PC-3 (cell line): ENCODE measurements around the gene SNCAIP. TPM values are rescaled to one million over a fixed set of nuclear protein-coding genes. Genes with fewer than 3 reads are reported as not detected.

Experiments used
- ATAC-seq: fragments of 200-7000 bp; cut with Tn5 transposase; 2 replicates; pipeline ENCODE4 v1.9.1; 2020; ENCODE audit warnings: mild to moderate bottlenecking, moderate library complexity
- BruUV-seq: library from RNA; stranded (reverse); fragments of 400-500 nt; replicated peaks from 2 replicates; lab custom pipeline; 2021; lab: Mats Ljungman, UMichigan
- CTCF ChIA-PET: fragments of 300-600 bp; sonication (Branson Sonifier 250); formaldehyde crosslinking; loops from one replicate; lab custom pipeline; 2022; ENCODE audit warnings: antibody characterized with exemption; lab: Charles Lee
- POLR2A ChIA-PET: fragments of 300-600 bp; sonication (Branson Sonifier 250); formaldehyde crosslinking; loops from one replicate; lab custom pipeline; 2022; ENCODE audit warnings: antibody characterized with exemption; ENCODE audit not compliant: unreplicated experiment; lab: Charles Lee
- DNase-seq: peaks from one replicate; pipeline ENCODE4 v3.0.0-alpha.2; 2015
- H2AFZ ChIP-seq: fragments of 300-600 bp; sonication (generic); 2 replicates; pipeline ENCODE4 v1.6.0; 2016; ENCODE audit warnings: antibody characterized with exemption, low read length
- H3F3A ChIP-seq: fragments of 300-600 bp; sonication (generic); one replicate; pipeline ENCODE4 v1.6.0; 2017; ENCODE audit warnings: antibody characterized with exemption, low read length, control low read depth, mild to moderate bottlenecking; ENCODE audit not compliant: unreplicated experiment
- H3K27ac ChIP-seq: fragments of 300-600 bp; sonication (generic); 2 replicates; pipeline ENCODE4 v1.5.1; 2016; ENCODE audit warnings: mild to moderate bottlenecking, low read length
- H3K27me3 ChIP-seq: fragments of 300-600 bp; sonication (generic); 2 replicates; pipeline ENCODE4 v1.6.1; 2016; ENCODE audit warnings: low read length, mixed read lengths
- H3K36me3 ChIP-seq: fragments of 300-600 bp; sonication (generic); 2 replicates; pipeline ENCODE4 v1.6.1; 2016; ENCODE audit warnings: low read depth, mixed run types, low read length, mixed read lengths
- H3K4me1 ChIP-seq: fragments of 300-600 bp; sonication (generic); 2 replicates; pipeline ENCODE4 v1.5.1; 2016; ENCODE audit warnings: low read length; ENCODE audit not compliant: insufficient read depth
- H3K4me2 ChIP-seq: fragments of 300-600 bp; sonication (generic); 2 replicates; pipeline ENCODE4 v1.6.0; 2016; ENCODE audit warnings: low read length
- H3K4me3 ChIP-seq: fragments of 300-600 bp; sonication (generic); 2 replicates; pipeline ENCODE4 v1.5.1; 2016; ENCODE audit warnings: mild to moderate bottlenecking, low read length, mixed read lengths
- H3K79me2 ChIP-seq: fragments of 300-600 bp; sonication (generic); 2 replicates; pipeline ENCODE4 v1.6.1; 2017; ENCODE audit warnings: low read length, mixed read lengths
- H3K9ac ChIP-seq: fragments of 300-600 bp; sonication (generic); 2 replicates; pipeline ENCODE4 v1.6.0; 2016; ENCODE audit warnings: mild to moderate bottlenecking, low read length
- H3K9me2 ChIP-seq: fragments of 300-600 bp; sonication (generic); replicated peaks from 2 replicates; pipeline ENCODE4 v1.6.1; 2016; ENCODE audit warnings: mixed run types, low read length, mixed read lengths
- H3K9me3 ChIP-seq: fragments of 300-600 bp; sonication (generic); 2 replicates; pipeline ENCODE4 v1.6.1; 2016; ENCODE audit warnings: low read length, mixed read lengths
- H4K20me1 ChIP-seq: fragments of 300-600 bp; sonication (generic); 2 replicates; pipeline ENCODE4 v1.6.1; 2016; ENCODE audit warnings: low read length, mixed read lengths
- CTCF ChIP-seq: fragments of 300-600 bp; sonication (generic); conservative IDR thresholded peaks from 2 replicates; pipeline ENCODE4 v1.5.1; 2017; ENCODE audit warnings: antibody characterized with exemption, low read depth, mild to moderate bottlenecking, low read length
- EZH2 ChIP-seq: fragments of 300-600 bp; sonication (generic); IDR thresholded peaks from one replicate; pipeline ENCODE4 v1.6.1; 2017; ENCODE audit warnings: antibody characterized with exemption, mild to moderate bottlenecking, low read length; ENCODE audit not compliant: unreplicated experiment
- EZH2phosphoT487 ChIP-seq: fragments of 300-600 bp; sonication (generic); IDR thresholded peaks from 2 replicates; pipeline ENCODE4 v1.6.1; 2018; ENCODE audit warnings: mild to moderate bottlenecking, antibody characterized with exemption, low read length, borderline replicate concordance
- intact Hi-C: fragments of 100-400 bp; cut with micrococcal nuclease; formaldehyde crosslinking; loops from 2 replicates; pipeline ENCODE4 v1.9.0; 2023
- total RNA-seq: library from RNA; depleted of rRNA; stranded (reverse); fragments of >200 nt; gene quantifications from 2 replicates; pipeline ENCODE4 v1.2.3, GENCODE V29; 2014

The SNCAIP gene
- total RNA-seq, 1 experiment from 2014 or later: not detected

DNA sequence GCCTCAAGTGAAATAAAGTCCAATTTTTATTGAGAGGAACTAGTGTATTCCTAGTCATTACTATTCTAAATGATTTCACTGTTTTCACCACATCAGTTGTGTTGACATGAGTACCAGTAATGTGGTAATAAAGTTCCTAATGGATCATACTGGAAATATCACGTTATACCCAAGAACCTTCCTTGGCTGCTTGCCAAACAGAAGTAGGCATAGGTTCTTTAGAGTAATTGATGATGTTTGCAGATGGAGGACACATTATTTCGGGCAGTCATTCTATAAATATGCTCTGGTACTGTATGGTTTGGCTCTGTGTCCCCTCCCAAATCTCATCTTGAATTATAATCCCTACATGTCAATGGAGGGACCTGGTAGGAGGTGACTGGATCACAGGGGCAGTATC, 15.1 kb downstream of the SNCAIP start:
- DNase-seq (no peak), ATAC-seq (no peak)
- Histone ChIP-seq H2AFZ (no peak overlapping the region), H3K27ac (no peak overlapping the region), H3K27me3 (no peaks in the 10 kb centered on the region; the same call in 1 of the 2 replicates), H3K4me1 (no peaks in the 10 kb centered on the region), H3K9ac (no peak overlapping the region), H3K4me3 (no peak overlapping the region), H3K4me2 (no peak overlapping the region), H3K79me2 (no peaks in the 10 kb centered on the region), H3K9me3 (no peaks in the 10 kb centered on the region), H3K9me2 (no peaks in the 10 kb centered on the region), H3F3A (no peaks in the 10 kb centered on the region), H4K20me1 (no peaks in the 10 kb centered on the region), H3K36me3 (no peaks in the 10 kb centered on the region)
- ChIA-PET POLR2A (no interaction called here), CTCF (no interaction called here)
- TF ChIP-seq EZH2phosphoT487 (no peak), CTCF (no peak), EZH2 (no peak)
- intact Hi-C loops: no loop called here
- BruUV-seq: no TSS peak

DNA sequence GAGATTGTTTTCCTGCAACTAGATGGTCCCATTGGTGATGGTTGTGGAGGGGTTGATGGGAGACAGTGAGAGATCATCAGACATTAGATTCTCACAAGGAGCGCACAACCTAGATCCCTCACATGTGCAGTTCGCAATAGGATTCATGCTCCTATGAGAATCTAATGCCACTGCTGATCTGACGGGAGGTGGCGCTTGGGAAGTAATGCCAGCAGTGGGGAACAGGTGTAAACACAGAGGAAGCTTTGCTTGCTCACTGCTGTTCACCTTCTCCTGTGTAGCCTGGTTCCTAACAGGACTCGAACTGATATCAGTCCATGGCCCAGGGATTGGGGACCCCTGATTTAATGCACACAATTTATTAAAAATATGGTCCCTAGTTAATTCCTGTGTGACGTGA, 18.8 kb downstream of the SNCAIP start:
- H3K4me2 ChIP-seq: no peak overlapping the region
- H2AFZ ChIP-seq: no peak overlapping the region
- no peaks in the 10 kb centered on the region for H3K36me3 ChIP-seq
- intact Hi-C loops: no loop called here
- no peaks in the 10 kb centered on the region for H3K79me2 ChIP-seq
- H4K20me1 ChIP-seq: no peaks in the 10 kb centered on the region
- H3K9me2 ChIP-seq: no peaks in the 10 kb centered on the region
- H3K4me3 ChIP-seq: no peak overlapping the region
- H3K4me1 ChIP-seq: no peaks in the 10 kb centered on the region
- CTCF ChIA-PET: no interaction called here
- H3K9ac ChIP-seq: no peak overlapping the region
- no TSS peak for BruUV-seq
- DNase-seq: no peak
- ATAC-seq: no peak
- TF ChIP-seq EZH2phosphoT487: no peak
- TF ChIP-seq CTCF: no peak
- TF ChIP-seq EZH2: no peak
- H3K9me3 ChIP-seq: no peaks in the 10 kb centered on the region
- no peaks in the 10 kb centered on the region for H3K27me3 ChIP-seq
- H3K27ac ChIP-seq: no peak overlapping the region
- no peaks in the 10 kb centered on the region for H3F3A ChIP-seq
- POLR2A ChIA-PET: no interaction called here

DNA sequence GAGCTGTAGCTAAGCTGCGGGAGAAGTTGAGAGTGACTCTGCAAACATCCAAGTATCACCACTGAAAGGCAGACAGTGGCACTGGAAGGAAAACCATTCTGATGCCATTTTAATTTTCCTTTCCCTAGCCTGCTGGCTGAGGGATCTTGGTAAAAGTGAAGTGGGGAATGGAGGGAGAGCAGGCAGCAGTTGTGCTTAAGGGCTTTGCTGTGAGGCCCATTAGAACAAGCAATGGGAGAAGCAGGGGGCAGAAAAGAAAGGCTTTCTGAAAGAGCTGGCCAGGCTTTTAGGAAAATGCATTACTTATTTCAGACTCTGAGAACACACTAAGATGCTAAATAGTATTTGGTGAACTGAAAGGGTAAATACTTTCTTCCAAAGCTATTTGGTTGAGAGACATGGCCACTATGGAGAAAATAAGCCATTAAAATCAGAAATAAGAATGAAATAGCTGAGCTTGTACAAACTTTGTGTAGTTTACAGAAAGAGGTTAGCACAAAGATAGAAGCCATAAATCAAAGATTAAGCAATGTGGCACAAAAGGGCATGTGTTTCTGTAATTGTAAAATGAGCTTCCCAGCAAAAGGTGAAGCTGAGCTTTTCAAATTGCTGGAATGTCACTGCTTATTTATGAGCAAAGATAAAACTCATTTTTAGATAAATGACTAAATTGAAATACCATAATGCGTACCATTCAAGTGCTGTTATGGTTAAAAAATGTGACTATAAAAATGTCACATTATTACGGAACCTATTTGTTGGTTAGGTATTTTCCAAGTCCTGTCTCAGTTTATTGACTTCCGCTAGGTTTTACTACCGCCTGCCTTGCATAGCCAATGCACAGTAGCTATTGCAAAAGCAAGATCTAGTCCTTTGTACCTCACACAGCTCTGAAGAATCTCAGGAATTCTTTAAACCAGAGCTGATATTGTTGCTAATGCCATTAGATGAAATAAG, 20.8 kb downstream of the SNCAIP start:
- no peak overlapping the region for H3K4me2 ChIP-seq
- no peak overlapping the region for H3K9ac ChIP-seq
- no peaks in the 10 kb centered on the region for H3K36me3 ChIP-seq
- no peaks in the 10 kb centered on the region for H3F3A ChIP-seq
- H3K9me2 ChIP-seq: no peaks in the 10 kb centered on the region
- ChIA-PET CTCF (no interaction called here), POLR2A (no interaction called here)
- no peaks in the 10 kb centered on the region for H3K79me2 ChIP-seq
- no TSS peak for BruUV-seq
- no peak for TF ChIP-seq CTCF
- no peak for TF ChIP-seq EZH2phosphoT487
- no peak for TF ChIP-seq EZH2
- H3K27ac ChIP-seq: no peak overlapping the region
- intact Hi-C loops: no loop called here
- ATAC-seq: no peak
- H3K9me3 ChIP-seq: no peaks in the 10 kb centered on the region
- no peak overlapping the region for H2AFZ ChIP-seq
- DNase-seq: no peak
- H4K20me1 ChIP-seq: no peaks in the 10 kb centered on the region
- H3K4me1 ChIP-seq: no peaks in the 10 kb centered on the region
- no peaks in the 10 kb centered on the region for H3K27me3 ChIP-seq
- no peak overlapping the region for H3K4me3 ChIP-seq
